ENCODE measurements around the gene RPRML. TPM values are rescaled to one million over a fixed set of nuclear protein-coding genes. Genes with fewer than 3 reads are reported as not detected.

Gene RPRML
- total RNA-seq, 1 experiment from 2014 or later: not detected

GRCh38 chr17:46976626-46977270 is 2.3 kb downstream of the RPRML start:
- Histone ChIP-seq H3K27ac (ENCODE audit: low read depth, low read length, poor library complexity, severe bottlenecking) (no peak overlapping the region), H3K4me3 (ENCODE audit: low read depth, low read length, poor library complexity, severe bottlenecking) (no peak overlapping the region), H3K27me3 (replicated peaks; ENCODE audit: insufficient read depth, low read depth, low read length, poor library complexity) (peaks cover 38% of the 10 kb centered on the region), H3K36me3 (ENCODE audit: insufficient read depth, low read length, poor library complexity, severe bottlenecking) (no peaks in the 10 kb centered on the region), H3K9me3 (ENCODE audit: low read depth, low read length, poor library complexity, severe bottlenecking) (no peaks in the 10 kb centered on the region), H3K4me1 (ENCODE audit: insufficient read depth, low read length, poor library complexity, severe bottlenecking) (no peaks in the 10 kb centered on the region)
- DNase-seq (ENCODE audit: low spot score): no peak
- ChIA-PET CTCF (no interaction called here), POLR2A (ENCODE audit: low non-redundant PET) (no interaction called here)
- intact Hi-C loops (cut with micrococcal nuclease; ENCODE audit: unreplicated experiment): no loop called here
- TF ChIP-seq CTCF (conservative IDR thresholded peaks at IDR 0.05; ENCODE audit: low read depth, low read length) (no peak), EZH2 (IDR thresholded peaks at IDR 0.05; ENCODE audit: borderline replicate concordance, low read depth, low read length, poor library complexity, severe bottlenecking) (no peak)
- no TSS peak for BruUV-seq (replicated peaks)

- ChIA-PET POLR2A (ENCODE audit: low non-redundant PET) (no interaction called here), CTCF (no interaction called here)
- Histone ChIP-seq H3K27ac (ENCODE audit: low read depth, low read length, poor library complexity, severe bottlenecking) (no peak overlapping the region), H3K4me1 (ENCODE audit: insufficient read depth, low read length, poor library complexity, severe bottlenecking) (no peaks in the 10 kb centered on the region), H3K36me3 (ENCODE audit: insufficient read depth, low read length, poor library complexity, severe bottlenecking) (no peaks in the 10 kb centered on the region), H3K9me3 (ENCODE audit: low read depth, low read length, poor library complexity, severe bottlenecking) (no peaks in the 10 kb centered on the region), H3K4me3 (ENCODE audit: low read depth, low read length, poor library complexity, severe bottlenecking) (no peak overlapping the region), H3K27me3 (replicated peaks; ENCODE audit: insufficient read depth, low read depth, low read length, poor library complexity) (peaks cover 37% of the 10 kb centered on the region)
- TF ChIP-seq CTCF (conservative IDR thresholded peaks at IDR 0.05; ENCODE audit: low read depth, low read length) (no peak), EZH2 (IDR thresholded peaks at IDR 0.05; ENCODE audit: borderline replicate concordance, low read depth, low read length, poor library complexity, severe bottlenecking) (no peak)
- no peak for DNase-seq (ENCODE audit: low spot score)
- intact Hi-C loops (cut with micrococcal nuclease; ENCODE audit: unreplicated experiment): no loop called here
- no TSS peak for BruUV-seq (replicated peaks)
These were observed 3.8 kb downstream of the RPRML start for GRCh38 chr17:46975287-46975686.

- intact Hi-C loops (cut with micrococcal nuclease; ENCODE audit: unreplicated experiment): no loop called here
- H3K9me3 ChIP-seq (ENCODE audit: low read depth, low read length, poor library complexity, severe bottlenecking): no peaks in the 10 kb centered on the region
- peaks cover 25% of the 10 kb centered on the region for H3K27me3 ChIP-seq (replicated peaks; ENCODE audit: insufficient read depth, low read depth, low read length, poor library complexity)
- no peak overlapping the region for H3K4me3 ChIP-seq (ENCODE audit: low read depth, low read length, poor library complexity, severe bottlenecking)
- H3K36me3 ChIP-seq (ENCODE audit: insufficient read depth, low read length, poor library complexity, severe bottlenecking): no peaks in the 10 kb centered on the region
- no peaks in the 10 kb centered on the region for H3K4me1 ChIP-seq (ENCODE audit: insufficient read depth, low read length, poor library complexity, severe bottlenecking)
- ChIA-PET CTCF (no interaction called here), POLR2A (ENCODE audit: low non-redundant PET) (no interaction called here)
- no peak for TF ChIP-seq EZH2 (IDR thresholded peaks at IDR 0.05; ENCODE audit: borderline replicate concordance, low read depth, low read length, poor library complexity, severe bottlenecking)
- TF ChIP-seq CTCF (conservative IDR thresholded peaks at IDR 0.05; ENCODE audit: low read depth, low read length): no peak
- no peak for DNase-seq (ENCODE audit: low spot score)
- H3K27ac ChIP-seq (ENCODE audit: low read depth, low read length, poor library complexity, severe bottlenecking): no peak overlapping the region
- no TSS peak for BruUV-seq (replicated peaks)
These were observed 5.0 kb downstream of the RPRML start for GRCh38 chr17:46974086-46974485.
